ENCODE measurements around the gene PHKG2. TPM values are rescaled to one million over a fixed set of nuclear protein-coding genes. Genes with fewer than 3 reads are reported as not detected.

The PHKG2 gene
- total and polyA plus RNA-seq, 8 donors: 24.5 to 35.8 (median 29.3) TPM

DNA sequence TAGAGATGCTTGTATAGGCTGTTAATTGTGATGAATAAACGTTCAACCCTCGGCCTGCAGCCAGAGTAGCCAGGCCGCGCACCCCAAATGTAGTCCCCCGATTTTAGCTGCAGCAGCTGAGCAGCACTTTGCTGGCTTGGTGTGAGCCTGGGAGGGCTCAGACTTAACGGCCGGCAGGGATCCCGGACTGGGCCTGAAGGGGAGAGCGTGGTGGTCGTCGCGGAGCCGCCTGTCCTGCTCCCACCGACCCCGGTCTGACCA lies 26.8 kb downstream of the PHKG2 start:
- Histone ChIP-seq H3K27me3 (no peaks in the 10 kb centered on the region), H3K9me3 (no peaks in the 10 kb centered on the region), H3K4me1 (peaks cover 5 to 33% of the 10 kb centered on the region in 2 donors), H3K27ac (peak overlapping the region; percentile 82 to 89), H3K36me3 (peaks cover 0 to 48% of the 10 kb centered on the region in 2 donors), H3K4me3 (peak overlapping the region; percentile 81 to 89)
- TF ChIP-seq, protein P1, sequence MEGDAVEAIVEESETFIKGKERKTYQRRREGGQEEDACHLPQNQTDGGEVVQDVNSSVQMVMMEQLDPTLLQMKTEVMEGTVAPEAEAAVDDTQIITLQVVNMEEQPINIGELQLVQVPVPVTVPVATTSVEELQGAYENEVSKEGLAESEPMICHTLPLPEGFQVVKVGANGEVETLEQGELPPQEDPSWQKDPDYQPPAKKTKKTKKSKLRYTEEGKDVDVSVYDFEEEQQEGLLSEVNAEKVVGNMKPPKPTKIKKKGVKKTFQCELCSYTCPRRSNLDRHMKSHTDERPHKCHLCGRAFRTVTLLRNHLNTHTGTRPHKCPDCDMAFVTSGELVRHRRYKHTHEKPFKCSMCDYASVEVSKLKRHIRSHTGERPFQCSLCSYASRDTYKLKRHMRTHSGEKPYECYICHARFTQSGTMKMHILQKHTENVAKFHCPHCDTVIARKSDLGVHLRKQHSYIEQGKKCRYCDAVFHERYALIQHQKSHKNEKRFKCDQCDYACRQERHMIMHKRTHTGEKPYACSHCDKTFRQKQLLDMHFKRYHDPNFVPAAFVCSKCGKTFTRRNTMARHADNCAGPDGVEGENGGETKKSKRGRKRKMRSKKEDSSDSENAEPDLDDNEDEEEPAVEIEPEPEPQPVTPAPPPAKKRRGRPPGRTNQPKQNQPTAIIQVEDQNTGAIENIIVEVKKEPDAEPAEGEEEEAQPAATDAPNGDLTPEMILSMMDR (IDR thresholded peaks at IDR 0.05): no peak
- intact Hi-C loops (cut with DNase I): no loop called here
- ATAC-seq (no peak), DNase-seq (no peak)

DNA sequence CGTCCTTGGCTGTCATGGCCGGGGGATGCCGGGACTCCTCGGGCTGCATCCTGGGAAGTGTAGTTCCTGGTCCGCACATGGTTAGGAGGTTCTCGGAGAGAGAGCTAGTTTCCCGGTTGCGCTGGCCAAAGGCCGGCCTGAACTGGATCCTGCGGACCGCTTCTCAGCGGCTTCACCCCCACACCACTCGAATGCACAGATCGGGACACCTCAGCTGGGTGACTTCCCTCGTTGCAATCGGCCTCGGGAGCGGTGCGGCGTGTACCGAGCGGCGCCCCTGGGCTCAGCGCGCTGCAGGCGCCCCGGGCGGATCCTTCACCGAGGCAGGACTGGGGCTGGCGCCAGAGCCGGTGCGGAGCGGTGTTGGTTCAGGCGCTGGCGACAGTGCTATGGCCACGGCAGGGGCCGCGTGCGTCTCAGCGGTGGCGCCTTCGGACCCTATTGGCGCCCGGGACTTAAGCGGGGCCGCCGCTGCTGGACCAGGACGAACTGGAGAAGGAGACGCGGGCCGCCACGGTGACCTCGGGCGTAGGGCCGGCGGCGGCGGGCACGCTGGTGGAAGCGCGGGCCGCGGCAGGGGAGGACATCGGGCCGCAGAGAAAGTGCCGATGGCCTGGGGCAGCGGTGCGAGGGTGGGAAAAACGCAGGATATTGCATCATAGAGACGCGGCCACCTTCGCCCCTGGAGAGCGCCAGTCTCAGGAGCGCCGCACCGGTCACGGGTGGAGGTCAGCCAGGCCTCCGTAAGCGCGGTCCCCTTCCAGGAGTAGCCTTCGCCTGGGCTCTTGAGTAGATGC lies 27.4 kb downstream of the PHKG2 start:
- TF ChIP-seq, protein P1 (IDR thresholded peaks at IDR 0.05): no peak
- DNase-seq (peak; percentile 80 to 92 (median 88)), ATAC-seq (peak; percentile 92)
- Histone ChIP-seq H3K36me3 (peaks cover 0 to 43% of the 10 kb centered on the region in 2 donors), H3K27ac (peak overlapping the region; percentile 82 to 89), H3K27me3 (no peaks in the 10 kb centered on the region), H3K4me1 (peaks cover 5 to 38% of the 10 kb centered on the region in 2 donors), H3K9me3 (no peaks in the 10 kb centered on the region), H3K4me3 (peak overlapping the region; percentile 81 to 89)
- intact Hi-C loops (cut with DNase I): no loop called here

DNA sequence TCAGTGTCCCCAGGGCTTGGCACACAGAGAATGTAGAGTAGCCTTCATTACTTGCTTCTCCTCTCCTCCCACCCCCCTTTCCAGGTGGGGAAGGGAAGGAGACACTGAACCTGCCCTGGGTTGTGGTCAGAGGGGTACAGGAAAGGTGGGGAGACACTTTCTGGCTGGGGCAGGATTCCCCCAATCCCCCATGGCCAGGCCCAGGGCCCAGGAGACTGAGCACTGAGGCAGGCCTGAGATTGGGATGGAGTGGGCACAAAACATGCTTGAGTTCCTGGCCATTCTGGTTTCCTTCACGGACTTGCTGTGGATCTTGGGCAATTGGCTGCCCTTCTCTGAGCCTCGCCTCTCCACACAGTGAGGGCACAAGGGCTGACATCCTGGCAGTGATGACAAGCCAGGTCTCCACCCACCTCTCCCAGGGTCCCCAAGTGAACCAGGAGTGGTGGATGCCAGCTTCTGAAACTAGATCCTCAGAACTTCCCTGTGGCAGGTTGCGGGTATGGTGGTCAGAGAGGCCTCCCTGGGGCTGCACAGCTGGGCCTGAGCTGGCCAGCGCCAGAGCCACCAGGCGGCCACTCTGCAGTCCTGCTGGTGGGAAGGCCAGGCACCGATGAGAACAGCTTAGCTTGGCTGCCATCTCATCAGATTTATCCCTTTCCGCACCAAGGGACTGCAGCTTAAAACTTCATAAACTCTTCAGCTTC lies 29.5 kb downstream of the PHKG2 start:
- no peaks in the 10 kb centered on the region for H3K9me3 ChIP-seq
- TF ChIP-seq, protein P1 (IDR thresholded peaks at IDR 0.05): no peak
- H3K4me3 ChIP-seq: no peak overlapping the region
- intact Hi-C loops (cut with DNase I): no loop called here
- ATAC-seq: no peak
- DNase-seq: peak in 1 of 4 donors; percentile 41
- H3K36me3 ChIP-seq: peaks cover 0 to 37% of the 10 kb centered on the region in 2 donors
- no peaks in the 10 kb centered on the region for H3K27me3 ChIP-seq
- H3K4me1 ChIP-seq: peaks cover 5 to 47% of the 10 kb centered on the region in 2 donors
- no peak overlapping the region for H3K27ac ChIP-seq

DNA sequence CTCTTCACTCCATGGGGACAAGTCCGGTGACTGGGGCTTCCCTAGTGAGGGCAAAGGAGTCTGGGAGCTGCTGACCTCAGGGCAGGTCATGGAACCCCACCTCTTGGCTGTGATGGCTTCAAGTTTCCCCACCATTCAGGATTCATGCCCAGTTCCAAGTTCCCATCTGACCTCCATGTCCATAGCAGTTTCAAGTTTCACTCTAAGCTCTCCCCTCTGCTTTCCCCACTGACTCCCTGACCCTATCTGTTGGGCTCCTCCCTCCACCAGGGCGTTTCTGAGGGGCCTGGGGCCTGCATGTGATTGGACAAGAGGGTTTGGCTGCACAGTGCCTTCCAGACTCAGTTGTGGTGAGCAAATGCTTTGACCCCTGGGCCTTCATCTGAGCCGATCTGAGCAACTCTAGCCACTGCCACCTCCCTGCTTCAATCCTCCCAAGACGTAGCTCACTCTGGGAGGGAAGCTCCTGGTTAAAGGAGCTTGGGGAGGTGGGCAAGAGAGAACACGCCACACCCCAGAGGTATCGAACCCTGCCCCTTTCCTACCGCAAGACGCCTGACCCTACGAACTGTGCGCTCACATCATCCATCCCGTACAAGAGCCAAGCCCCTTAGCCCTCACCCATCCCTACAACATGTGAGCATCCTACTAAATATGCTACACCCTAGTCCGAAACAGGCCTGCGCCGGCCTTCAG lies 30.5 kb downstream of the PHKG2 start:
- Histone ChIP-seq H3K4me1 (peaks cover 5 to 47% of the 10 kb centered on the region in 2 donors), H3K4me3 (no peak overlapping the region), H3K36me3 (peaks cover 0 to 37% of the 10 kb centered on the region in 2 donors), H3K27ac (no peak overlapping the region), H3K27me3 (no peaks in the 10 kb centered on the region), H3K9me3 (no peaks in the 10 kb centered on the region)
- TF ChIP-seq, protein P1 (IDR thresholded peaks at IDR 0.05): no peak
- intact Hi-C loops (cut with DNase I): no loop called here
- ATAC-seq (no peak), DNase-seq (peak in 1 of 4 donors; percentile 35)

DNA sequence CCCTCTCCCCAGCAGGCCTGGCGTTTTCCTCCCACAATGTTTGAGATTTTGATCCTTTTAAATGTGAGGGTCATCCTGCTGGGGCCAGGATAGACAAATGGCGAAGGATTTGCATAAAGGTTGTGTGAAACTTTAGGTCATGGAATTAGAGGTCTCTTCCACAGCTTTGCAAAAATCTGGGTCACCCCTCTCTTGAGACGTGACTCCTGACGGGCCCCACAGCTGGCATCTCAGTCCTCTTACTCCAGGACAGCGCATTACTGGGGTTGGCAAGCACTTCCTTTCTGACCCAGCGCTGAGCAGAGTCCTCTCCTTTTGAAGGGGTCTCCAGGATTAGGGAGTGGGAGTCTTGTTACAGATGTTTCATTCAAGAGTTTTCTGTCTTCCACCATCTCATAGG lies 31.4 kb downstream of the PHKG2 start:
- Histone ChIP-seq H3K27ac (no peak overlapping the region), H3K9me3 (no peaks in the 10 kb centered on the region), H3K4me1 (peaks cover 5 to 38% of the 10 kb centered on the region in 2 donors), H3K4me3 (no peak overlapping the region), H3K36me3 (peaks cover 0 to 34% of the 10 kb centered on the region in 2 donors), H3K27me3 (no peaks in the 10 kb centered on the region)
- ATAC-seq: no peak
- no peak for DNase-seq
- intact Hi-C loops (cut with DNase I): no loop called here
- TF ChIP-seq, protein P1 (IDR thresholded peaks at IDR 0.05): no peak
